Measurements from ENCODE around the gene ZNF503.

Gene ZNF503

DNA sequence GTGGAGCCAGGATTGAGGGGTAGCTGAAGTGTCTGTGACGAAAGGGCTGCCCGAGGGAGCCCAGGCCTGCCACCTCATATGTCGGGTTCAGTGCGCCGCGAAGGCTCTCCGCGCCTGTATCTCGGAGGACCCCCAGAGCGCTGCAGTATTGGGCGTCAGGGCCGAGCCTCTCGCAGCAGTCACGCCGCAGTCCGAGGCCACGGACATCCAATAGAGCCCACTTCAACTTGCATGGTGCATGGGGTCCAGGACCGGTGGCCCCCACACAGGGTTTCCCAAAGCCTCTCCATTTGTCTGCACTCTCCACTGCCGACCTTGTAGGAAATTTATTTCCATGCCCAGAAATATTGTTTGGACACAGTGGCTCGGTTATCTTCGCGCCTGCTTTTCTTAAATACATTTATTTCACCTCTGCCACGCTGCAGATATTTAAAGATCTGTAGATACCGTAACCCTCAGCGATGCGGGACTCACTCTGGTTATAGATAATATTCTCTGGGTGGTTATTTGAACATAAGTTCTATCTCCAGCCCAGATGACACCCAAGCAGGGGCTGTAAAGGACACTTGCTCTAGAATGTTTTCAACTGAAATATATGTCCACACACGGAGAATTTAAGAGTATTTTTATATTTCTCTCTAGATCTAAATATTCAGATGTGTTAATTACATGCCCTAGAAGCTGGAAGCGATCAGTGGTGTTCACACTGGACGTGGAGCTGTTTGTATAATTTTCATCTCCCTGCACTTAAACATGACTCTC lies 5.1 kb upstream of the ZNF503 start:
- FAIRE-seq (no peak), DNase-seq (ENCODE audit: insufficient read length, low spot score) (no peak)
- TF ChIP-seq, protein P1, sequence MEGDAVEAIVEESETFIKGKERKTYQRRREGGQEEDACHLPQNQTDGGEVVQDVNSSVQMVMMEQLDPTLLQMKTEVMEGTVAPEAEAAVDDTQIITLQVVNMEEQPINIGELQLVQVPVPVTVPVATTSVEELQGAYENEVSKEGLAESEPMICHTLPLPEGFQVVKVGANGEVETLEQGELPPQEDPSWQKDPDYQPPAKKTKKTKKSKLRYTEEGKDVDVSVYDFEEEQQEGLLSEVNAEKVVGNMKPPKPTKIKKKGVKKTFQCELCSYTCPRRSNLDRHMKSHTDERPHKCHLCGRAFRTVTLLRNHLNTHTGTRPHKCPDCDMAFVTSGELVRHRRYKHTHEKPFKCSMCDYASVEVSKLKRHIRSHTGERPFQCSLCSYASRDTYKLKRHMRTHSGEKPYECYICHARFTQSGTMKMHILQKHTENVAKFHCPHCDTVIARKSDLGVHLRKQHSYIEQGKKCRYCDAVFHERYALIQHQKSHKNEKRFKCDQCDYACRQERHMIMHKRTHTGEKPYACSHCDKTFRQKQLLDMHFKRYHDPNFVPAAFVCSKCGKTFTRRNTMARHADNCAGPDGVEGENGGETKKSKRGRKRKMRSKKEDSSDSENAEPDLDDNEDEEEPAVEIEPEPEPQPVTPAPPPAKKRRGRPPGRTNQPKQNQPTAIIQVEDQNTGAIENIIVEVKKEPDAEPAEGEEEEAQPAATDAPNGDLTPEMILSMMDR (IDR thresholded peaks at IDR 0.05; ENCODE audit: insufficient read depth, missing control alignments): no peak

DNA sequence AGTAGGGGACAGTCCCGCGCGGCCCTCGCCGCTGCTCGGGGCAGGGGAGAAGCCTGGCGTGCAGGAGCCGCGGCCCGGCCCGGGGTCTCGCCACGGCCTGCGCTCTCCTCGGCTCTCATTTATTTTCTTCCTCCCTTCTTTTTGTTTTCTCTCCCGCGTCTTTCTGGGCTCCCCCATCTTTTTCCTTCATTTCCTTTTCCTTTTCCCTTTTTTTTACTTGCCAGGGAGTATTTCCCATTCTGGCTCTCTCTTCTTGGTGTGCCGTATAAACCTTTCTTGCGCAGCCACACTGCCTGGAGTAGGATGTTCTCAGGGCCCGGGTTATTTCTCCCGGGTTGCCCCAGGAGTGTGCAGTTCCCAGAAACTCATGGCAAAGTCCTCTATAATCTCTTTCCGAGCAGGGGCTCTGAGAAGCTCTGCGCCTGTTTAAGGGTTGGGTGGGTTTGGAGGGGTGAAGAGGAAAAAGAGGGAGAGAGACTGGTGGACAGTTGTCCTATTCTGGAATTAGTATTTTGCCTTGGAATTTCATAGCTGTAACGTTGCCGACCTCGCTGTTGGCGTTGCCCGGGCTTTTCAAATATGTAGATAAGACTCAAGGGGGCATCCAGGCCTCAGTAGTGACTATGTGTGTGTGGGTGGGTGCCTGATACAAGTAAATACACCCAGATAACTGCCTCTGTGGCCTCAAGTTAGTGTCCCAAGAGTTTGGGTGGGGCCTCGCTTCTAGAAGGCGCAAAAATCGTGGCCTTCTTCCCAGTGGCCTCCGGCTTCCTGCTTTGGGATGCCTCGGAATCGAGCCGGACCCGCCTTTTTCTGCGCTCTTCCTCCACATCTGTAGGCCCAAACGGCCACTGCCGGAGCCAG lies 4.3 kb upstream of the ZNF503 start:
- TF ChIP-seq, protein P1 (IDR thresholded peaks at IDR 0.05; ENCODE audit: insufficient read depth, missing control alignments): no peak
- DNase-seq (ENCODE audit: insufficient read length, low spot score): no peak
- FAIRE-seq: no peak

DNA sequence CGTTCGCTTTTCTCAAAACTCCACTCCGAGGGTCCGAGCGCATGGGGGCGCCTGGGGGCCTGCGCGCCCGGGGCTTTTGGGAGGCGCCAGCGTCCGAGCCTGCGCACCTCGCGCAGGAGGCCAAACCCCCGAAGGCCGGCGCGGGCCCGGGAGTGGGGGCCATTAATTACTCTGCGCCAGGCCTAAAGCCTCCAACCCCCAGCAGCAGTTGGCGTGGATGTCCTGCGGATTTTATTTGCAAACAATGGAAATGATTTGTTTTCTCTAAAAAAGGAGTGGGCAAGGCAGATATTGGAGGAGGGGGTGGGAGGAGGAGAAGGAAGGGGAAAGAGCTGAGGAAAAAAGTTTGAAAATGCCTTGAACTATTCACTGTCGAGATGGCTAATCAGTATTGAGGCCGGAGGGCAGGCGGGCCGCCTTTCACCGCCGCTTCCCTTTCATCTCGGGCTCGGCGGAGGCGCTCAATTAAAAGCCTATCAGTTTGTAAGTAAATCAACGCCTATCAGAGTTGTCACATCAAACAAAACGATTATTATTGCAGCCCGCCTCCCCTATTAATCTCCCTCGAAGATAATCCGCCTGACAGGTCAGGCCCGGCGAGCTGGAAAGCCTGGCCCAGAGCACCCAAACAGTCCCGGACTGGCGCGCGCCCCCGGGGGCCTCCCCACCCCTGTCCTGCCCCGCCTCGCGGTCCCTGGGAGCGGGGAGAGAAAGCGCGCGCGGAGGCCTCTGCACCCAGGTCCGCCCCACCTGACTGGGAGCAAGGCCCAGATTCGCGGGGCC lies 3.4 kb upstream of the ZNF503 start:
- peak; percentile 70 for DNase-seq (ENCODE audit: insufficient read length, low spot score)
- no peak for FAIRE-seq
- TF ChIP-seq, protein P1 (IDR thresholded peaks at IDR 0.05; ENCODE audit: insufficient read depth, missing control alignments): no peak

DNA sequence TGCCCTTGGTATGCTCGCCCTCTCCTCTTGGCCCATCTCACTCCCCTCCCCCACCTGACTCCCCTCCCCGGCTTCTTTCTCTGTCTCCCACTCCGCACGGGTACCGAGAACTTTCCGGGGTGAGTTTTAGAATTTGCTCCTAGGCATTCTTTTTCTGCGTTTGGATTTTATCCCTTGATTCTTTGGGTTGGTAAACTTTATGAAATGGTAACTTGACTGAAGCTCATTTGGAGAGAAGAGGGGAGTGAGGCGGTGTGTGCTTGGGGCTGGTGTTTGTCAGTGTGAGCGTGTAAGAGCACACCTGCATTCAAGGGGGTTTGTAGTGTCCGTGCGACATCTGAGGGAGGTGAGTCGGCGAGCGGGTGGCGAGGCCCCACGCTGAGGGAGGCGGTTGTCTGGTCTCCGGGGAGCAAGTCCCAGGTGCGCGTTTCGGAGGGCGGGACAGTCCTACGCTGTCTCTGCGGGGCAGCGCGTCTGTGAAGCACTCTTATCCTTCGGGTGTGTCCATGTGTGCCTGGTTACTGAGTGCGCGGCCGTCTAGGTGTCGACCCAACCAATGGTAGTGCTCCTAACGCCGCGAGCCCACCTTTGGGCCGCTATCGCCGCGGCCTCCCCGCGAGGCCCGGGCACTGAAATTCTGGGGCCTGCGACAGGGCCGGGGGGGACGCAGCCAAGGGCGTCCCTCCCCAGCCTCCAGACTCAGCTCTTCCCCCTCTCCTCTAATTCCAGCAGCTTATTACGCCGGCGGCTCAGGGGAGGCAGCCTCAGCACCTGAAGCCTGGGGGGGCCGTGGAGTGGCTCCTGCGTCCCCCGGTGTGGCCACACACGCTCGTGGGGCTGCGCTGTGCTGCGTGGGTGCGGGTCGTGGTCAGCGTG lies 2.6 kb upstream of the ZNF503 start:
- TF ChIP-seq, protein P1 (IDR thresholded peaks at IDR 0.05; ENCODE audit: insufficient read depth, missing control alignments): no peak
- DNase-seq (ENCODE audit: insufficient read length, low spot score) (no peak), FAIRE-seq (no peak)

DNA sequence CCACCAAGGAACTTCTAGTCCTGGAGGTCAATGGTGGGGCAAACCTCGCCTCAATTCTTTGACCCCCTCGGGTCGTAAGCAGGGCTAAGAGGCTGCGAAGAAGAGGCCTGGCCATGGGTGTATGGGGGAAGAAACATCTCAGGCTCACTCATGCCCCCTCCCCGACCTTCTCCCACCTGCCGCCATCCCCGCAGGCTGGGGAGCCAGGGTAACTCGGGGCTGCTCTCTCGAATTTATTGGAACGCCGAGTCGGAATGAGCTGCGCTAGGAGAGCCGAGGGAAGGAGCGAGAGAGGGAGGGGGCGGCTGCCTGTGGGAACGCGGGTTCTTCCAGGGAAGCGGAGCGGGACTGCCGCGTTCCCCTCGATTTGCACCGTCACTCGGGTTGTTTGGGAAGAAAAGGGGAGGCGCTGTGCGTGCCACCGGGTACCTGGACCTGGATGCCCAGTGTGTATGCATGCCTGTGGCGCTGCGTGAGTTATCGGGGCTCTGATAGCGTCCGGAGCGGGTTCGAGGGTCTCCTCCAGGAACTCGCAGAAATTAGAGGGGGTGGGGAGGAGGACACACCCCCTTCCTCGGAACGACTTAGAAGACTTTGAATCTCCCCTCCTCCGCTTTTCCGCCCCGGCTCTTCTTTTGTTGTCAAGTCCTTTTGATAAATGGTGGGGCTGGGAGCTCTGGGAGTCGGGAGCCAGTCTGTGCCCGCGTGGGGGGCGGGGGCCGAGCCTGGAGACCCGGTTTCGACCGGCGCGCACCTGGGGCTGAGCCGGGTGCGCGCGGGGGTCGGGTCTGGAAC lies 1.8 kb upstream of the ZNF503 start:
- FAIRE-seq: no peak
- DNase-seq (ENCODE audit: insufficient read length, low spot score): no peak
- TF ChIP-seq, protein P1 (IDR thresholded peaks at IDR 0.05; ENCODE audit: insufficient read depth, missing control alignments): no peak

Measured in D721Med (cell line).